PC-3 (cell line): ENCODE results near the gene MPC1. TPM values are rescaled to one million over a fixed set of nuclear protein-coding genes. Genes with fewer than 3 reads are reported as not detected.

ENCODE experiments used
- ATAC-seq: fragments of 200-7000 bp; cut with Tn5 transposase; 2 replicates; pipeline ENCODE4 v1.9.1; 2020; ENCODE audit warnings: mild to moderate bottlenecking, moderate library complexity
- BruUV-seq: library from RNA; stranded (reverse); fragments of 400-500 nt; replicated peaks from 2 replicates; lab custom pipeline; 2021; lab: Mats Ljungman, UMichigan
- CTCF ChIA-PET: fragments of 300-600 bp; sonication (Branson Sonifier 250); formaldehyde crosslinking; loops from one replicate; lab custom pipeline; 2022; ENCODE audit warnings: antibody characterized with exemption; lab: Charles Lee
- POLR2A ChIA-PET: fragments of 300-600 bp; sonication (Branson Sonifier 250); formaldehyde crosslinking; loops from one replicate; lab custom pipeline; 2022; ENCODE audit warnings: antibody characterized with exemption; ENCODE audit not compliant: unreplicated experiment; lab: Charles Lee
- DNase-seq: peaks from one replicate; pipeline ENCODE4 v3.0.0-alpha.2; 2015
- H2AFZ ChIP-seq: fragments of 300-600 bp; sonication (generic); 2 replicates; pipeline ENCODE4 v1.6.0; 2016; ENCODE audit warnings: antibody characterized with exemption, low read length
- H3F3A ChIP-seq: fragments of 300-600 bp; sonication (generic); one replicate; pipeline ENCODE4 v1.6.0; 2017; ENCODE audit warnings: antibody characterized with exemption, low read length, control low read depth, mild to moderate bottlenecking; ENCODE audit not compliant: unreplicated experiment
- H3K27ac ChIP-seq: fragments of 300-600 bp; sonication (generic); 2 replicates; pipeline ENCODE4 v1.5.1; 2016; ENCODE audit warnings: mild to moderate bottlenecking, low read length
- H3K27me3 ChIP-seq: fragments of 300-600 bp; sonication (generic); 2 replicates; pipeline ENCODE4 v1.6.1; 2016; ENCODE audit warnings: low read length, mixed read lengths
- H3K36me3 ChIP-seq: fragments of 300-600 bp; sonication (generic); 2 replicates; pipeline ENCODE4 v1.6.1; 2016; ENCODE audit warnings: low read depth, mixed run types, low read length, mixed read lengths
- H3K4me1 ChIP-seq: fragments of 300-600 bp; sonication (generic); 2 replicates; pipeline ENCODE4 v1.5.1; 2016; ENCODE audit warnings: low read length; ENCODE audit not compliant: insufficient read depth
- H3K4me2 ChIP-seq: fragments of 300-600 bp; sonication (generic); 2 replicates; pipeline ENCODE4 v1.6.0; 2016; ENCODE audit warnings: low read length
- H3K4me3 ChIP-seq: fragments of 300-600 bp; sonication (generic); 2 replicates; pipeline ENCODE4 v1.5.1; 2016; ENCODE audit warnings: mild to moderate bottlenecking, low read length, mixed read lengths
- H3K79me2 ChIP-seq: fragments of 300-600 bp; sonication (generic); 2 replicates; pipeline ENCODE4 v1.6.1; 2017; ENCODE audit warnings: low read length, mixed read lengths
- H3K9ac ChIP-seq: fragments of 300-600 bp; sonication (generic); 2 replicates; pipeline ENCODE4 v1.6.0; 2016; ENCODE audit warnings: mild to moderate bottlenecking, low read length
- H3K9me2 ChIP-seq: fragments of 300-600 bp; sonication (generic); replicated peaks from 2 replicates; pipeline ENCODE4 v1.6.1; 2016; ENCODE audit warnings: mixed run types, low read length, mixed read lengths
- H3K9me3 ChIP-seq: fragments of 300-600 bp; sonication (generic); 2 replicates; pipeline ENCODE4 v1.6.1; 2016; ENCODE audit warnings: low read length, mixed read lengths
- H4K20me1 ChIP-seq: fragments of 300-600 bp; sonication (generic); 2 replicates; pipeline ENCODE4 v1.6.1; 2016; ENCODE audit warnings: low read length, mixed read lengths
- EZH2 ChIP-seq: fragments of 300-600 bp; sonication (generic); IDR thresholded peaks from one replicate; pipeline ENCODE4 v1.6.1; 2017; ENCODE audit warnings: antibody characterized with exemption, mild to moderate bottlenecking, low read length; ENCODE audit not compliant: unreplicated experiment
- EZH2phosphoT487 ChIP-seq: fragments of 300-600 bp; sonication (generic); IDR thresholded peaks from 2 replicates; pipeline ENCODE4 v1.6.1; 2018; ENCODE audit warnings: mild to moderate bottlenecking, antibody characterized with exemption, low read length, borderline replicate concordance
- intact Hi-C: fragments of 100-400 bp; cut with micrococcal nuclease; formaldehyde crosslinking; loops from 2 replicates; pipeline ENCODE4 v1.9.0; 2023
- total RNA-seq: library from RNA; depleted of rRNA; stranded (reverse); fragments of >200 nt; gene quantifications from 2 replicates; pipeline ENCODE4 v1.2.3, GENCODE V29; 2014
- TF ChIP-seq, protein P1 (sequence below): fragments of 300-600 bp; sonication (generic); conservative IDR thresholded peaks from 2 replicates; pipeline ENCODE4 v1.5.1; 2017; ENCODE audit warnings: antibody characterized with exemption, low read depth, mild to moderate bottlenecking, low read length

Gene MPC1
- total RNA-seq, 1 experiment from 2014 or later: 26.7 TPM

GRCh38 chr6:166412911-166413384 lies 30.2 kb upstream of the MPC1 start:
- Histone ChIP-seq H3K36me3 (no peaks in the 10 kb centered on the region), H3K9ac (no peak overlapping the region), H3F3A (no peaks in the 10 kb centered on the region), H3K4me1 (no peaks in the 10 kb centered on the region), H3K79me2 (no peaks in the 10 kb centered on the region), H3K4me3 (no peak overlapping the region), H3K9me2 (no peaks in the 10 kb centered on the region), H3K27ac (no peak overlapping the region), H3K27me3 (no peaks in the 10 kb centered on the region), H3K9me3 (no peaks in the 10 kb centered on the region), H2AFZ (no peak overlapping the region), H3K4me2 (no peak overlapping the region), H4K20me1 (no peaks in the 10 kb centered on the region)
- no TSS peak for BruUV-seq
- POLR2A ChIA-PET: no interaction called here
- TF ChIP-seq, protein P1, sequence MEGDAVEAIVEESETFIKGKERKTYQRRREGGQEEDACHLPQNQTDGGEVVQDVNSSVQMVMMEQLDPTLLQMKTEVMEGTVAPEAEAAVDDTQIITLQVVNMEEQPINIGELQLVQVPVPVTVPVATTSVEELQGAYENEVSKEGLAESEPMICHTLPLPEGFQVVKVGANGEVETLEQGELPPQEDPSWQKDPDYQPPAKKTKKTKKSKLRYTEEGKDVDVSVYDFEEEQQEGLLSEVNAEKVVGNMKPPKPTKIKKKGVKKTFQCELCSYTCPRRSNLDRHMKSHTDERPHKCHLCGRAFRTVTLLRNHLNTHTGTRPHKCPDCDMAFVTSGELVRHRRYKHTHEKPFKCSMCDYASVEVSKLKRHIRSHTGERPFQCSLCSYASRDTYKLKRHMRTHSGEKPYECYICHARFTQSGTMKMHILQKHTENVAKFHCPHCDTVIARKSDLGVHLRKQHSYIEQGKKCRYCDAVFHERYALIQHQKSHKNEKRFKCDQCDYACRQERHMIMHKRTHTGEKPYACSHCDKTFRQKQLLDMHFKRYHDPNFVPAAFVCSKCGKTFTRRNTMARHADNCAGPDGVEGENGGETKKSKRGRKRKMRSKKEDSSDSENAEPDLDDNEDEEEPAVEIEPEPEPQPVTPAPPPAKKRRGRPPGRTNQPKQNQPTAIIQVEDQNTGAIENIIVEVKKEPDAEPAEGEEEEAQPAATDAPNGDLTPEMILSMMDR: no peak
- TF ChIP-seq EZH2: no peak
- DNase-seq (no peak), ATAC-seq (no peak)
- CTCF ChIA-PET: no interaction called here
- intact Hi-C loops: no loop called here

GRCh38 chr6:166412156-166412910 lies 29.6 kb upstream of the MPC1 start:
- Histone ChIP-seq H3K9me2 (no peaks in the 10 kb centered on the region), H3K4me3 (no peak overlapping the region), H3K27me3 (no peaks in the 10 kb centered on the region), H3K9ac (no peak overlapping the region), H3K79me2 (no peaks in the 10 kb centered on the region), H4K20me1 (no peaks in the 10 kb centered on the region), H3K4me1 (no peaks in the 10 kb centered on the region), H3F3A (no peaks in the 10 kb centered on the region), H3K4me2 (no peak overlapping the region), H3K27ac (no peak overlapping the region), H2AFZ (no peak overlapping the region), H3K36me3 (no peaks in the 10 kb centered on the region), H3K9me3 (no peaks in the 10 kb centered on the region)
- ATAC-seq: no peak
- CTCF ChIA-PET: no interaction called here
- no peak for DNase-seq
- intact Hi-C loops: no loop called here
- no TSS peak for BruUV-seq
- POLR2A ChIA-PET: no interaction called here
- no peak for TF ChIP-seq EZH2phosphoT487
- TF ChIP-seq EZH2: no peak
- TF ChIP-seq, protein P1: no peak

GRCh38 chr6:166411721-166412151 lies 29.0 kb upstream of the MPC1 start:
- intact Hi-C loops: no loop called here
- H3K36me3 ChIP-seq: no peaks in the 10 kb centered on the region
- H3K9me2 ChIP-seq: no peaks in the 10 kb centered on the region
- TF ChIP-seq, protein P1: no peak
- TF ChIP-seq EZH2 (no peak), EZH2phosphoT487 (no peak)
- H4K20me1 ChIP-seq: no peaks in the 10 kb centered on the region
- H3K9ac ChIP-seq: no peak overlapping the region
- H3F3A ChIP-seq: no peaks in the 10 kb centered on the region
- H3K27me3 ChIP-seq: no peaks in the 10 kb centered on the region
- H3K79me2 ChIP-seq: no peaks in the 10 kb centered on the region
- ATAC-seq (no peak), DNase-seq (no peak)
- no peak overlapping the region for H3K4me3 ChIP-seq
- no peak overlapping the region for H3K27ac ChIP-seq
- no peaks in the 10 kb centered on the region for H3K9me3 ChIP-seq
- no TSS peak for BruUV-seq
- H3K4me1 ChIP-seq: no peaks in the 10 kb centered on the region
- H3K4me2 ChIP-seq: no peak overlapping the region
- ChIA-PET CTCF (no interaction called here), POLR2A (no interaction called here)
- H2AFZ ChIP-seq: no peak overlapping the region
